ENCODE data around the gene NAALADL1. TPM values are rescaled to one million over a fixed set of nuclear protein-coding genes. Genes with fewer than 3 reads are reported as not detected.

Gene NAALADL1
- total RNA-seq, 1 experiment from 2014 or later: not detected

DNA sequence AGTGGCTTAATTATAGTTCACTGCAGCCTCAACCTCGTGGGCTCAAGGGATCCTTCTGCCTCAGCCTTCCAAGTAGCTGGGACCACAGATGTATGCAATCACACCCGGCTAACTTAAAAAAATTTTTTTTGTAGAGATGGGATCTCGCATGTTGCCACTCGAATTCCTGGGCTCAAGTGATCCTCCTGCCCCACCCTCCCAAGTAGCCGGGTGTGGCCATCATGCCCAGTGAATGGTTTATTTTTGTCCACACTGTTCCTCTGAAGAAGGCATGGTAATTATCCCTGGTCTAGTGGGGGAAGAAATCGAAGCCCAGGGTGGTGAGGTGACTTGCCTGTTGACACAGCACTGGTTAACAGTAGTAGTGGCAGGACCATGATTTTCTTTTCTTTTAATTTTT is 15.5 kb downstream of the NAALADL1 start (continued):
- TF ChIP-seq ZNF274 (IDR thresholded peaks at IDR 0.05; ENCODE audit: low read depth, low read length): no peak
- TF ChIP-seq POLR2AphosphoS5 (IDR thresholded peaks at IDR 0.05; ENCODE audit: low read depth, low read length): no peak
- TF ChIP-seq YY1 (IDR thresholded peaks at IDR 0.05; ENCODE audit: extremely low read depth, insufficient replicate concordance, low read depth, low read length): no peak
- no peak for TF ChIP-seq SIN3A (IDR thresholded peaks at IDR 0.05; ENCODE audit: low read depth)
- TF ChIP-seq, protein P1, sequence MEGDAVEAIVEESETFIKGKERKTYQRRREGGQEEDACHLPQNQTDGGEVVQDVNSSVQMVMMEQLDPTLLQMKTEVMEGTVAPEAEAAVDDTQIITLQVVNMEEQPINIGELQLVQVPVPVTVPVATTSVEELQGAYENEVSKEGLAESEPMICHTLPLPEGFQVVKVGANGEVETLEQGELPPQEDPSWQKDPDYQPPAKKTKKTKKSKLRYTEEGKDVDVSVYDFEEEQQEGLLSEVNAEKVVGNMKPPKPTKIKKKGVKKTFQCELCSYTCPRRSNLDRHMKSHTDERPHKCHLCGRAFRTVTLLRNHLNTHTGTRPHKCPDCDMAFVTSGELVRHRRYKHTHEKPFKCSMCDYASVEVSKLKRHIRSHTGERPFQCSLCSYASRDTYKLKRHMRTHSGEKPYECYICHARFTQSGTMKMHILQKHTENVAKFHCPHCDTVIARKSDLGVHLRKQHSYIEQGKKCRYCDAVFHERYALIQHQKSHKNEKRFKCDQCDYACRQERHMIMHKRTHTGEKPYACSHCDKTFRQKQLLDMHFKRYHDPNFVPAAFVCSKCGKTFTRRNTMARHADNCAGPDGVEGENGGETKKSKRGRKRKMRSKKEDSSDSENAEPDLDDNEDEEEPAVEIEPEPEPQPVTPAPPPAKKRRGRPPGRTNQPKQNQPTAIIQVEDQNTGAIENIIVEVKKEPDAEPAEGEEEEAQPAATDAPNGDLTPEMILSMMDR (IDR thresholded peaks at IDR 0.05 in 2 of 3, conservative IDR thresholded peaks at IDR 0.05 in 1 of 3; ENCODE audit: borderline replicate concordance in 1 of 3, insufficient read depth in 1 of 3, low read depth in 2 of 3, low read length in 2 of 3): no peak

DNA sequence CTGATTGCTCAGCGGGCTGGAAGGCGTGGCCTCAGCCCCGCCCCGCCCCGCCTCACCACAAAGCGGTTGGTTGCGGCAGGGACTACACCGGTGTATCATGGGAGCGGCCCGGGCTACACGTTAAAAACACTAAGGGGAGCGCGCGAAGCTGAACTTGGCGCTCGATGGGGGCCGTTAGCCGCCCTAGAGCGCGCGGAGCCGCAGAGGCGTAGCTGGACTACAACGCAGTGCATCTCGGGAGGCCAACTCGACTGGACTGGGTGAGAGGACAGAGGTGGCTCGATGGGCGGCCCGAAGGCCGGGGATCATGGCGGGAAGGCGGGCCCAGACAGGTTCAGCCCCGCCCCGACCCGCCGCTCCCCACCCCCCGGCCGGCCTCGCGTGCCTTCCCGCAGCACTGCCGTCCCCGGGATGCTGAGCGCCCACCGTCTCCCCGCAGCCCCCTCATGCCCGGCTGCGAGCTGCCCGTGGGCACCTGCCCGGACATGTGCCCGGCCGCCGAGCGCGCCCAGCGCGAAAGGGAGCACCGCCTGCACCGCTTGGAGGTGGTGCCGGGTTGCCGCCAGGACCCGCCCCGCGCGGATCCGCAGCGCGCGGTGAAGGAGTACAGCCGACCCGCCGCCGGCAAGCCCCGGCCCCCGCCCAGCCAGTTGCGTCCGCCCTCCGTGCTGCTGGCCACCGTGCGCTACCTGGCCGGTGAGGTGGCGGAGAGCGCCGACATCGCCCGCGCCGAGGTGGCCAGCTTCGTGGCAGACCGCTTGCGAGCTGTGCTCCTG is 17.3 kb downstream of the NAALADL1 start, which contains the start of gene SAC3D1:
SAC3D1 (plus strand) TSS at position 364 of the 776 bp plus-strand sequence; CDS start at position 447, 83 bp downstream.
- peak within 1 kb of the TSS; percentile 91 for H3K9ac ChIP-seq (ENCODE audit: low read length)
- peak within 1 kb of the TSS; percentile 92 for H3K4me2 ChIP-seq (ENCODE audit: low read length)
- H3K36me3 ChIP-seq (ENCODE audit: control insufficient read depth in 1 of 2, insufficient read depth in 2 of 2, low read length in 2 of 2): peaks cover 2 to 8% of the 10 kb centered on the region in 2 experiments; a peak in 2 of 4 replicates
- H3K27me3 ChIP-seq (ENCODE audit: insufficient read depth, low read length): no peaks in the 10 kb centered on the region
- H3K9me3 ChIP-seq (ENCODE audit: control insufficient read depth in 1 of 2, insufficient read depth in 1 of 2, low read depth in 1 of 2, low read length in 2 of 2): no peaks in the 10 kb centered on the region
- H4K20me1 ChIP-seq (ENCODE audit: insufficient read depth): no peaks in the 10 kb centered on the region
- H3K4me3 ChIP-seq (replicated peaks in 1 of 2; ENCODE audit: low read depth in 1 of 2, low read length in 2 of 2): peak within 1 kb of the TSS; percentile 83 to 92
- H3K79me2 ChIP-seq (ENCODE audit: insufficient read depth, low read length): peaks cover 25% of the 10 kb centered on the region
- ChIA-PET POLR2A (interaction anchor here (0.9 to 1.7 kb wide), 3 partner anchors 10 to 71 kb away, joined by 4 to 5 read pairs (median 5); partner anchors contain the start of gene TM7SF2), CTCF (interaction anchor here (1.6 to 1.7 kb wide), 2 partner anchors 27 kb away, joined by 4 to 9 read pairs; partner anchors contain the start of gene ARL2), RAD21 (ENCODE audit: low non-redundant PET in 1 of 2, low total read pairs in 2 of 2, uncharacterized antibody in 2 of 2, unreplicated experiment in 2 of 2) (no interaction called here)
- no peak for TF ChIP-seq YY1 (IDR thresholded peaks at IDR 0.05; ENCODE audit: extremely low read depth, insufficient replicate concordance, low read depth, low read length)
- TF ChIP-seq ZFX (IDR thresholded peaks at IDR 0.05): no peak
- TF ChIP-seq, protein P2, sequence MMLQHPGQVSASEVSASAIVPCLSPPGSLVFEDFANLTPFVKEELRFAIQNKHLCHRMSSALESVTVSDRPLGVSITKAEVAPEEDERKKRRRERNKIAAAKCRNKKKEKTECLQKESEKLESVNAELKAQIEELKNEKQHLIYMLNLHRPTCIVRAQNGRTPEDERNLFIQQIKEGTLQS (IDR thresholded peaks at IDR 0.05): no peak
- peak; percentile 12 for TF ChIP-seq POLR2A (IDR thresholded peaks at IDR 0.05; ENCODE audit: borderline replicate concordance, extremely low read depth, insufficient read depth, insufficient read length)
- TF ChIP-seq EZH2phosphoT487 (IDR thresholded peaks at IDR 0.05; ENCODE audit: borderline replicate concordance): no peak
- no peak for TF ChIP-seq ELF1 (IDR thresholded peaks at IDR 0.05; ENCODE audit: borderline replicate concordance, low read depth)
- TF ChIP-seq SIN3A (IDR thresholded peaks at IDR 0.05; ENCODE audit: low read depth): peak; percentile 40; the same call in 1 of the 2 replicates
- TF ChIP-seq POLR2AphosphoS5 (IDR thresholded peaks at IDR 0.05; ENCODE audit: low read depth, low read length): peak; percentile 78
- no peak for TF ChIP-seq EZH2 (IDR thresholded peaks at IDR 0.05)
- TF ChIP-seq TCF7L2 (IDR thresholded peaks at IDR 0.05; ENCODE audit: borderline replicate concordance, extremely low read depth, insufficient read depth, insufficient read length): peak; percentile 8
- peak; percentile 60 for TF ChIP-seq SP1 (IDR thresholded peaks at IDR 0.05; ENCODE audit: low read depth)
- TF ChIP-seq, protein P3, sequence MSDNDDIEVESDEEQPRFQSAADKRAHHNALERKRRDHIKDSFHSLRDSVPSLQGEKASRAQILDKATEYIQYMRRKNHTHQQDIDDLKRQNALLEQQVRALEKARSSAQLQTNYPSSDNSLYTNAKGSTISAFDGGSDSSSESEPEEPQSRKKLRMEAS (IDR thresholded peaks at IDR 0.05): peak; percentile 84
- peak; percentile 95 for DNase-seq (ENCODE audit: low read depth, low spot score)
- no peak within 1 kb of the TSS for H2AFZ ChIP-seq (ENCODE audit: low read depth, low read length, poor library complexity, severe bottlenecking)
- BruUV-seq (replicated peaks): no TSS peak
- intact Hi-C loops (cut with micrococcal nuclease): loop anchor here (5.0 kb wide), 1 partner anchor 41 kb away; the partner anchor contains the start of genes CDCA5 and ZFPL1
- ATAC-seq: peak; percentile 91
- peaks cover 32 to 38% of the 10 kb centered on the region in 2 experiments for H3K4me1 ChIP-seq (ENCODE audit: control insufficient read depth in 1 of 2, insufficient read depth in 2 of 2, low read length in 2 of 2)
- H3K9me2 ChIP-seq (ENCODE audit: insufficient read depth): no peaks in the 10 kb centered on the region
- H3K27ac ChIP-seq (ENCODE audit: low read depth, low read length): peak within 1 kb of the TSS; percentile 97
